ENCODE data around the gene EIF3F. TPM values are rescaled to one million over a fixed set of nuclear protein-coding genes. Genes with fewer than 3 reads are reported as not detected.

EIF3F gene
- 100 to 1,000 TPM; 277 to 670 (median 435) TPM for polyA plus RNA-seq

- H3K27ac ChIP-seq (ENCODE audit: low read depth, low read length) = no peak within 1 kb of the TSS
- WGBS, 3 donors = 0 to 1% (median 0%) methylated on average over 47 of the region's 47 CpGs
These were observed at the start of gene EIF3F for GRCh38 chr11:7986768-7987559. Gene EIF3F (plus strand): TSS chr11:7987337. CDS start chr11:7987353, 16 bp downstream.

- no peak overlapping the region for H3K27ac ChIP-seq (ENCODE audit: low read depth, low read length)
- 53 to 75% (median 65%) methylated on average over 5 of the region's 5 CpGs for WGBS, 3 donors
These were observed 46.0 kb upstream of the EIF3F start for GRCh38 chr11:7941146-7941545.

GRCh38 chr11:7941608-7942007 lies 45.5 kb upstream of the EIF3F start, which contains the start of gene OR10A3:
Gene OR10A3 (minus strand): TSS chr11:7941708. CDS start chr11:7939520, 2,188 bp downstream.
- WGBS, 3 donors = 85 to 90% (median 89%) methylated on average over 2 of the region's 2 CpGs

GRCh38 chr11:7944123-7944522 lies 43.0 kb upstream of the EIF3F start:
- 84 to 88% (median 86%) methylated on average over 2 of the region's 2 CpGs for WGBS, 3 donors
- H3K27ac ChIP-seq (ENCODE audit: low read depth, low read length) = no peak overlapping the region

More at GRCh38 chr11:7941608-7942007, 45.5 kb upstream of the EIF3F start, which contains the start of gene OR10A3:
- H3K27ac ChIP-seq (ENCODE audit: low read depth, low read length) = no peak within 1 kb of the TSS

- no peak overlapping the region for H3K27ac ChIP-seq (ENCODE audit: low read depth, low read length)
- 31 to 86% (median 85%) methylated on average over 1 of the region's 1 CpG for WGBS, 3 donors
These were observed 37.2 kb upstream of the EIF3F start for GRCh38 chr11:7949934-7950333.

GRCh38 chr11:7955191-7955590 lies 31.9 kb upstream of the EIF3F start:
- WGBS, 3 donors = 42 to 76% (median 74%) methylated on average over 1 of the region's 1 CpG
- H3K27ac ChIP-seq (ENCODE audit: low read depth, low read length) = no peak overlapping the region

GRCh38 chr11:7964261-7964660 lies 22.9 kb upstream of the EIF3F start:
- WGBS, 3 donors = 44 to 56% (median 55%) methylated on average over 3 of the region's 3 CpGs
- no peak overlapping the region for H3K27ac ChIP-seq (ENCODE audit: low read depth, low read length)

GRCh38 chr11:7964873-7965272 lies 22.3 kb upstream of the EIF3F start:
- no peak overlapping the region for H3K27ac ChIP-seq (ENCODE audit: low read depth, low read length)

- WGBS, 3 donors = 86 to 90% (median 88%) methylated on average over 1 of the region's 1 CpG
These were observed 21.8 kb upstream of the EIF3F start, which contains the start of gene NLRP10 for GRCh38 chr11:7965386-7965785. Gene NLRP10 (minus strand): TSS chr11:7965447. CDS start chr11:7963495, 1,952 bp downstream.

GRCh38 chr11:7967097-7967496 lies 20.0 kb upstream of the EIF3F start:
- 63 to 83% (median 80%) methylated on average over 1 of the region's 1 CpG for WGBS, 3 donors
- H3K27ac ChIP-seq (ENCODE audit: low read depth, low read length) = no peak overlapping the region

More at GRCh38 chr11:7965386-7965785, 21.8 kb upstream of the EIF3F start, which contains the start of gene NLRP10:
- no peak within 1 kb of the TSS for H3K27ac ChIP-seq (ENCODE audit: low read depth, low read length)

- H3K27ac ChIP-seq (ENCODE audit: low read depth, low read length) = no peak overlapping the region
These were observed 19.3 kb upstream of the EIF3F start for GRCh38 chr11:7967826-7968225.

- no peak overlapping the region for H3K27ac ChIP-seq (ENCODE audit: low read depth, low read length)
- 47 to 71% (median 56%) methylated on average over 2 of the region's 2 CpGs for WGBS, 3 donors
These were observed 18.5 kb upstream of the EIF3F start for GRCh38 chr11:7968686-7969085.

GRCh38 chr11:7969756-7970646 lies 17.1 kb upstream of the EIF3F start:
- WGBS, 3 donors = 57 to 73% (median 64%) methylated on average over 3 of the region's 3 CpGs
- no peak overlapping the region for H3K27ac ChIP-seq (ENCODE audit: low read depth, low read length)

GRCh38 chr11:7971846-7972245 lies 15.3 kb upstream of the EIF3F start:
- H3K27ac ChIP-seq (ENCODE audit: low read depth, low read length) = no peak overlapping the region

GRCh38 chr11:7973011-7973410 lies 14.1 kb upstream of the EIF3F start:
- 82 to 91% (median 85%) methylated on average over 5 of the region's 5 CpGs for WGBS, 3 donors

GRCh38 chr11:7974668-7975067 lies 12.5 kb upstream of the EIF3F start:
- no peak overlapping the region for H3K27ac ChIP-seq (ENCODE audit: low read depth, low read length)
- WGBS, 3 donors = 83 to 88% (median 85%) methylated on average over 2 of the region's 2 CpGs

More at GRCh38 chr11:7973011-7973410, 14.1 kb upstream of the EIF3F start:
- H3K27ac ChIP-seq (ENCODE audit: low read depth, low read length) = no peak overlapping the region

- WGBS, 3 donors = 40 to 67% (median 46%) methylated on average over 5 of the region's 5 CpGs
- no peak overlapping the region for H3K27ac ChIP-seq (ENCODE audit: low read depth, low read length)
These were observed 9.8 kb upstream of the EIF3F start for GRCh38 chr11:7977232-7977917.

- no peak overlapping the region for H3K27ac ChIP-seq (ENCODE audit: low read depth, low read length)
- 20 to 86% (median 67%) methylated on average over 1 of the region's 1 CpG for WGBS, 3 donors
These were observed 5.4 kb upstream of the EIF3F start for GRCh38 chr11:7981619-7982157.

All from adipose tissue (tissue), 3 donors.